HFFc6 (cell line): Measurements from ENCODE around the gene LYPLAL1. TPM values are rescaled to one million over a fixed set of nuclear protein-coding genes. Genes with fewer than 3 reads are reported as not detected.

Experiments
- DNase-seq: peaks from one replicate; pipeline ENCODE4 v3.0.0-alpha.2; 2018
- H3K27ac Mint-ChIP-seq: 2 replicates; pipeline ENCODE4 v1.8.0; 2020; ENCODE audit warnings: mild to moderate bottlenecking, mixed read lengths
- H3K27me3 Mint-ChIP-seq: 2 replicates; pipeline ENCODE4 v1.8.0; 2021; ENCODE audit warnings: mild to moderate bottlenecking, moderate library complexity, mixed read lengths; ENCODE audit not compliant: insufficient read depth
- H3K36me3 Mint-ChIP-seq: 2 replicates; pipeline ENCODE4 v1.8.0; 2021; ENCODE audit warnings: low read depth, mixed read lengths
- H3K4me1 Mint-ChIP-seq: 2 replicates; pipeline ENCODE4 v1.8.0; 2020; ENCODE audit warnings: low read depth, mixed read lengths
- H3K4me3 Mint-ChIP-seq: 2 replicates; pipeline ENCODE4 v1.8.0; 2020; ENCODE audit warnings: mild to moderate bottlenecking, moderate library complexity, mixed read lengths
- H3K9me3 Mint-ChIP-seq: 2 replicates; pipeline ENCODE4 v1.8.0; 2020; ENCODE audit warnings: mild to moderate bottlenecking, mixed read lengths
- total RNA-seq, 6 experiments: library from RNA; stranded (reverse); fragmentation: NEBNext Ultra II Directional; extraction: Animal tissue kit (Norgen Biotek cat#: 25700); gene quantifications; 2 replicates in 1 of 6; 3 replicates in 5 of 6; pipeline ENCODE4 v1.2.3, GENCODE V29; 2021
- TF ChIP-seq, protein P1 (sequence below): fragments of 200-600 bp; sonication (generic); IDR thresholded peaks from 2 replicates; pipeline ENCODE4 v1.5.0; 2021; ENCODE audit warnings: antibody characterized with exemption, mild to moderate bottlenecking

LYPLAL1 gene
- total RNA-seq, 6 experiments from 2014 or later = 20.5 to 28.1 (median 22.3) TPM

DNA sequence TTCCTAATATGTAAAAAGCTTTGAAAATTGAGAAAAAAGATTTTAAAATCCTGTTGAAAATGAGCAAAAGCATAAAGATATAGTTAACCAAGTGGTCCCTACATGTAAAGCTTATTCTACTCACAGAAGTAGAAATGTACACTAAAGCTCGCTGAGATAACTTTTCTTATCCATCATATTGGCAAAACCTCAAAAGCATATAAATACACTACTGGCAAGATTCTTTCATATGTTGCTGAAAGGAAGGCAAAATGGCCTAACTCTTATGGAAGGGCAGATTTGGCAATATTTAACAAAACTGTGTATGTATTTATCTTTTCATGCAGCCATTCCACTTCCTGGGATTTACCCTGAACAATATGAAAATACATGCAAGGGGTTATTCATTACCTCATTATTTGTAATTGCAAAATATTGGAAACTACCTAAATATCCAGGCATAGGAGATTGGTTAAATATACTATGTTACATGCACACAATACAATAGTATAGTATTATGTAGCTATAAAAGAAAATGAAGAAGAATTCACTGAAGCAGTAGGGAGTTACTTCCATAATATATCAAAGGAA, 43.2 kb upstream of the LYPLAL1 start:
- H3K9me3 Mint-ChIP-seq = no peaks in the 10 kb centered on the region
- no peaks in the 10 kb centered on the region for H3K36me3 Mint-ChIP-seq
- TF ChIP-seq, protein P1, sequence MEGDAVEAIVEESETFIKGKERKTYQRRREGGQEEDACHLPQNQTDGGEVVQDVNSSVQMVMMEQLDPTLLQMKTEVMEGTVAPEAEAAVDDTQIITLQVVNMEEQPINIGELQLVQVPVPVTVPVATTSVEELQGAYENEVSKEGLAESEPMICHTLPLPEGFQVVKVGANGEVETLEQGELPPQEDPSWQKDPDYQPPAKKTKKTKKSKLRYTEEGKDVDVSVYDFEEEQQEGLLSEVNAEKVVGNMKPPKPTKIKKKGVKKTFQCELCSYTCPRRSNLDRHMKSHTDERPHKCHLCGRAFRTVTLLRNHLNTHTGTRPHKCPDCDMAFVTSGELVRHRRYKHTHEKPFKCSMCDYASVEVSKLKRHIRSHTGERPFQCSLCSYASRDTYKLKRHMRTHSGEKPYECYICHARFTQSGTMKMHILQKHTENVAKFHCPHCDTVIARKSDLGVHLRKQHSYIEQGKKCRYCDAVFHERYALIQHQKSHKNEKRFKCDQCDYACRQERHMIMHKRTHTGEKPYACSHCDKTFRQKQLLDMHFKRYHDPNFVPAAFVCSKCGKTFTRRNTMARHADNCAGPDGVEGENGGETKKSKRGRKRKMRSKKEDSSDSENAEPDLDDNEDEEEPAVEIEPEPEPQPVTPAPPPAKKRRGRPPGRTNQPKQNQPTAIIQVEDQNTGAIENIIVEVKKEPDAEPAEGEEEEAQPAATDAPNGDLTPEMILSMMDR = no peak
- DNase-seq = no peak
- no peak overlapping the region for H3K4me3 Mint-ChIP-seq
- no peak overlapping the region for H3K27ac Mint-ChIP-seq
- no peaks in the 10 kb centered on the region for H3K27me3 Mint-ChIP-seq
- peaks cover 22% of the 10 kb centered on the region for H3K4me1 Mint-ChIP-seq

DNA sequence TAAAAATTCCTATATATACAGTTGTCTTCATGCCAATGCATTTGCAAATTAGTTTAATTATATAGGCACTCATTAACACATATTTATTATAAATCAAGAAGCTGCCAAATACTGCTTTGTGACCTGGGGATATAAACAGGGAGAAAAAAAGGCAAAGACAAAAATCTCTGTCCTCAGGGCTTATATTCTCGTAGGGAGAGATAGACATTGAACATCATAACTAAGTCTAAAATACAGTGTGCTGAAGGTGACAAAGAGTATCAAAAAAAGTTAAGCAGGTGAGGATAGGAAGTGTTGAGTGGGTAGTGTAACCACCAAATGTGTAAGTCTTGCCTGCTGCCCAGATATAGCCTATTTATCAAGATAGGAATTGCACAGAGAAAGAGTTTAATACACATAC, 40.7 kb upstream of the LYPLAL1 start:
- no peak for DNase-seq
- Mint-ChIP-seq H3K27ac (no peak overlapping the region), H3K9me3 (no peaks in the 10 kb centered on the region), H3K4me1 (peaks cover 8% of the 10 kb centered on the region; the same call in 1 of the 2 replicates), H3K36me3 (no peaks in the 10 kb centered on the region), H3K27me3 (no peaks in the 10 kb centered on the region), H3K4me3 (no peak overlapping the region)
- TF ChIP-seq, protein P1 = no peak

DNA sequence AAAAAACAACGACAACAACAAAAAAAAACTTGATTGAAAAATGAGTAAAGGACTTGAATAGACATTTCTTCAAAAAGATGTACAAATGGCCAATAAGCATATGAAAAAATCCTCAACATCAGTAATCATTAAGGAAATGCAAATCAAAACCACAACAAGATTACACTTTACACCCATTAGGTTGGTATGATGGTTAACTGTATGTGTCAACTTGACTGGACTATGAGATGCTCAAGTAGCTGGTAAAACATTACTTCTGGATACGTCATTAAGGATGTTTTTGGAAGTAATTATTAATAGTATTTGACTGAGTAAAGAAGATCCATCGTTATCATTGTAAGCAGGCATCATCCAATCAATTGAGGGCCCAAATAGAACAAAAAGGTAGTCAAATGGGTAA, 34.9 kb upstream of the LYPLAL1 start:
- TF ChIP-seq, protein P1 = no peak

DNA sequence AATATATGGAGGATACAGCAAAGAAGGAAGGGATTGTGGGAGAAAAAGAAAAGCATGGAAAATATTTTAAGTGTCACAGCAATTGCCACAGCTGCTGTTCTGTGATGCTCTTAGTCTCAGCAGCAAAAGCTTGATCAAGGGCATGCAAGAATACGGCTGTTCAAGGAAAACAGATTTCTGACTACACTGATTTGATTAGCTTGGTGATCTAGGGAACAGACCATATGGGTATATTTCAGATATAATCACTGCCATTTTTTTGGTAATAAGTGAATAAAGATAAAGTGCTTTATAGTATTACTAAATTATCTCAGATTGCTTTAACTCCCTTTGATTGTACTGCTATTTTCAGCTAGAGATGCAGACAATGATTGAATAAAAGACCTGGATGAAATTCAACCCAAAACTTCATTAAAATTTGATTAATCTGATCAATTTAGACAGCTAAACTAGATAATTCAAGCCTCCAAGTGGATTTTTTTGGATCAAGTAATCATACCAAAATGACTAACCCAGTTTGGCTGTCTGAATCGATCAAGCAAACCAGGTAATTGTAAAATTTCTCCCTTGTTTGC, 33.3 kb upstream of the LYPLAL1 start:
- H3K4me1 Mint-ChIP-seq = peaks cover 7% of the 10 kb centered on the region
- TF ChIP-seq, protein P1 = no peak
- DNase-seq = no peak
- no peaks in the 10 kb centered on the region for H3K36me3 Mint-ChIP-seq
- H3K27ac Mint-ChIP-seq = no peak overlapping the region
- H3K4me3 Mint-ChIP-seq = no peak overlapping the region
- no peaks in the 10 kb centered on the region for H3K9me3 Mint-ChIP-seq
- no peaks in the 10 kb centered on the region for H3K27me3 Mint-ChIP-seq

More for the DNA sequence above, 34.9 kb upstream of the LYPLAL1 start:
- no peaks in the 10 kb centered on the region for H3K36me3 Mint-ChIP-seq
- no peaks in the 10 kb centered on the region for H3K9me3 Mint-ChIP-seq
- no peaks in the 10 kb centered on the region for H3K27me3 Mint-ChIP-seq
- peaks cover 2% of the 10 kb centered on the region for H3K4me1 Mint-ChIP-seq
- no peak overlapping the region for H3K27ac Mint-ChIP-seq
- no peak for DNase-seq
- no peak overlapping the region for H3K4me3 Mint-ChIP-seq

DNA sequence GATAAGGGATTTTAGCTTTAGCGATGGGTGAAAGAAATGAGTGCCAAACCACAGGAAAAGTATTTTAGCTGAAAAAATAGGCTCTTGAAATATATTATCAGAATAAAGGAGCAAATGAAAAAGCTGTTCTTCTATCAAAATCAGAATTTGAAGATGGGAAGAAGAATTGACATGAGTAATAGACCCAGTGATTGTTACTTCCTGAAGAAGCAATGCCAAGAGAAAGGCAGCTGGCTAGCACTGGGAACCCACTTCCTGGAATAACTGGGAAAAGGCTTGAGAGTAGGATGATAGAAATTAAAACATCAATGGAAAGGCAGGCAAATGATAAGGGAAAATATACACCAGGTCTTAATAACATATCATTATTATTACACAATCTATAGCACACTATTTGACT, 29.9 kb upstream of the LYPLAL1 start:
- DNase-seq = no peak
- Mint-ChIP-seq H3K36me3 (no peaks in the 10 kb centered on the region), H3K4me3 (no peak overlapping the region), H3K27ac (no peak overlapping the region), H3K27me3 (no peaks in the 10 kb centered on the region; the same call in 1 of the 2 replicates), H3K4me1 (peaks cover 7% of the 10 kb centered on the region), H3K9me3 (no peaks in the 10 kb centered on the region)
- TF ChIP-seq, protein P1 = no peak
